Psoas muscle (tissue), 8 donors: ENCODE measurements around the gene KIAA1671. TPM values are rescaled to one million over a fixed set of nuclear protein-coding genes. Genes with fewer than 3 reads are reported as not detected.

Experiments used
- ATAC-seq, 4 donors: fragments of 200-7000 bp; cut with Tn5 transposase; one replicate each; pipeline ENCODE4 v1.9.1; 2020; ENCODE audit warnings: moderate library complexity in 3 of 4, mild to moderate bottlenecking in 2 of 4
- DNase-seq, 2 donors: peaks; one replicate each; pipeline ENCODE4 v3.0.0-alpha.2; 2020
- H3K27ac ChIP-seq: fragments of 200-600 bp; one replicate; pipeline ENCODE4 v1.8.0; 2022
- H3K27me3 ChIP-seq, 3 donors: fragments of 200-600 bp in 1 of 3; one replicate each; pipeline versions ENCODE4 v1.6.1 to v1.8.0; 2013 to 2022; ENCODE audit warnings: low read length in 2 of 3, mild to moderate bottlenecking in 2 of 3, moderate library complexity in 1 of 3; ENCODE audit not compliant: insufficient read depth in 3 of 3
- H3K36me3 ChIP-seq, 2 donors: fragments of 200-600 bp in 1 of 2; one replicate each; pipeline versions ENCODE4 v1.6.1 to v1.8.0; 2013 to 2022; ENCODE audit warnings: low read depth in 1 of 2, mild to moderate bottlenecking in 1 of 2, moderate library complexity in 1 of 2; ENCODE audit not compliant: insufficient read depth in 1 of 2
- H3K4me1 ChIP-seq: fragments of 200-600 bp; one replicate; pipeline ENCODE4 v1.8.0; 2022
- H3K4me3 ChIP-seq: fragments of 200-600 bp; one replicate; pipeline ENCODE4 v1.8.0; 2022; ENCODE audit warnings: mild to moderate bottlenecking
- H3K9me3 ChIP-seq: fragments of 200-600 bp; one replicate; pipeline ENCODE4 v1.8.0; 2022
- WGBS, 3 donors: extraction: QIAGEN DNeasy Blood & Tissue Kit; methylation state at CpG; one replicate each; pipeline versions ENCODE4 v1.1.6 to v1.1.7; 2013; 5-methylcytosine and 5-hydroxymethylcytosine counted together
- intact Hi-C, 2 donors: fragments of 100-400 bp; cut with DNase I; formaldehyde crosslinking; loops; one replicate each; pipeline versions ENCODE4 v1.11.0 to v1.14.2; 2022
- polyA plus RNA-seq, 3 donors: library from polyadenylated mRNA; stranded (reverse); fragments of 200-250 nt; gene quantifications; one replicate each; pipeline ENCODE4 v1.2.3, GENCODE V29; 2013
- total RNA-seq, 4 donors: library from RNA; stranded (reverse); fragmentation: NEBNext Ultra II Directional in 2 of 4; extraction: Animal tissue kit (Norgen Biotek cat#: 25700) in 2 of 4; gene quantifications; one replicate each; pipeline versions ENCODE4 v1.2.1 to v1.2.4, GENCODE V29; 2021 to 2023
- TF ChIP-seq, protein P1 (sequence below): fragments of 200-600 bp; IDR thresholded peaks from one replicate; pipeline ENCODE4 v1.8.0; 2022; ENCODE audit warnings: antibody characterized with exemption
- donor health status: healthy with polysubstance abuse.
- donor health status: DM: no; HTN: no; CAD: no; lungs with moderate emphysema.
- donor health status: Bipolar disorder and iron deficiency.
- donor health status: healthy.
- donor health status: DM: yes; HTN: yes; CAD: no.
- donor health status: DM: no; HTN: no; CAD: no.
- donor health status: DM: no; HTN: no; CAD: no.
- donor health status: DM: yes; HTN: yes; CAD: no.

Gene KIAA1671
- total and polyA plus RNA-seq, 7 donors, result 1.9 to 56.9 (median 15.8) TPM

DNA sequence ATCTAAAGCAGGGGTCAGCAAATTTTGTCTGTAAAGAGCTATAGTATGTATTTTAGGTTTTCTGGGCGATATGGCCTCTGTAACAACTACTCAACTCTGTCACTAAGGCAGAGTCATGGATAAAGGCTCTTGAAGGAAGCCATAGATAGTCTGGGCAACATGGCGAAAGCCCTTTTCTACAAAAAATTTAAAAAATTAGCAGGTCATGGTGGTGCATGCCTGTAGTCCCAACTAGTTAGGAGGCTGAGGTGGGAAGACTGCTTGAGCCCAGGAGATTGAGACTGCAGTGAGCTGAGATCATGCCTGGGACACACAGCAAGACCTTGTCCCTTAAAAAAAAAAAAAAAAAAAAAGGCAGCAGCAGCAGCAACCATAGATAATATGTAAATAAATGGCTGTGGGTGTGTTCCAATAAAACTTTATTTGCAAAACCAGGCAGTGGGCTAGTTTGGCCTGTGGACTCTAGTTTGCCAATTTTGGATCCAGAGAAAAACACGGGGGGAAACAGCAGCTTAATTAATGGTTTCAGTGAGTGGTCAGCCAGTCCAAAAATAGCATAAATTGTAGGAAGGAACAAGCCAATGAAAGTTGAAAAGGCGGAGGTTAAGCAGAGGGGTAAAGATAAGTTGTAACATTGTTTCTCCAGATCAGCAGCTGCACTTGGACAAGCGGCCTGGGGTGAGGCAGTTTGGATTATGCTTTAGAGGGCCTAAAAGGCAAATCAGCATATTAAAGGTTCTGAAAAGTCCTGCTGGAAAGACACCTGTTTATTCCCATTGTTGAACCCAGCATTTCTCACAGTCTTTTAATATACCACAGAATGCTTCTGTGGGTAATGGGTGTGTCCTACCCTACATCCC lies 62.6 kb downstream of the KIAA1671 start:
- H3K4me1 ChIP-seq, result peaks cover 5% of the 10 kb centered on the region
- TF ChIP-seq, protein P1, sequence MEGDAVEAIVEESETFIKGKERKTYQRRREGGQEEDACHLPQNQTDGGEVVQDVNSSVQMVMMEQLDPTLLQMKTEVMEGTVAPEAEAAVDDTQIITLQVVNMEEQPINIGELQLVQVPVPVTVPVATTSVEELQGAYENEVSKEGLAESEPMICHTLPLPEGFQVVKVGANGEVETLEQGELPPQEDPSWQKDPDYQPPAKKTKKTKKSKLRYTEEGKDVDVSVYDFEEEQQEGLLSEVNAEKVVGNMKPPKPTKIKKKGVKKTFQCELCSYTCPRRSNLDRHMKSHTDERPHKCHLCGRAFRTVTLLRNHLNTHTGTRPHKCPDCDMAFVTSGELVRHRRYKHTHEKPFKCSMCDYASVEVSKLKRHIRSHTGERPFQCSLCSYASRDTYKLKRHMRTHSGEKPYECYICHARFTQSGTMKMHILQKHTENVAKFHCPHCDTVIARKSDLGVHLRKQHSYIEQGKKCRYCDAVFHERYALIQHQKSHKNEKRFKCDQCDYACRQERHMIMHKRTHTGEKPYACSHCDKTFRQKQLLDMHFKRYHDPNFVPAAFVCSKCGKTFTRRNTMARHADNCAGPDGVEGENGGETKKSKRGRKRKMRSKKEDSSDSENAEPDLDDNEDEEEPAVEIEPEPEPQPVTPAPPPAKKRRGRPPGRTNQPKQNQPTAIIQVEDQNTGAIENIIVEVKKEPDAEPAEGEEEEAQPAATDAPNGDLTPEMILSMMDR, result no peak
- WGBS, 3 donors, result 62 to 84% (median 80%) methylated on average over 5 of the region's 5 CpGs
- DNase-seq (no peak), ATAC-seq (no peak)
- peaks cover 0 to 3% (median 0%) of the 10 kb centered on the region in 3 donors for H3K27me3 ChIP-seq
- no peaks in the 10 kb centered on the region for H3K36me3 ChIP-seq
- no peak overlapping the region for H3K4me3 ChIP-seq
- no peak overlapping the region for H3K27ac ChIP-seq
- H3K9me3 ChIP-seq, result no peaks in the 10 kb centered on the region
- intact Hi-C loops, result no loop called here

DNA sequence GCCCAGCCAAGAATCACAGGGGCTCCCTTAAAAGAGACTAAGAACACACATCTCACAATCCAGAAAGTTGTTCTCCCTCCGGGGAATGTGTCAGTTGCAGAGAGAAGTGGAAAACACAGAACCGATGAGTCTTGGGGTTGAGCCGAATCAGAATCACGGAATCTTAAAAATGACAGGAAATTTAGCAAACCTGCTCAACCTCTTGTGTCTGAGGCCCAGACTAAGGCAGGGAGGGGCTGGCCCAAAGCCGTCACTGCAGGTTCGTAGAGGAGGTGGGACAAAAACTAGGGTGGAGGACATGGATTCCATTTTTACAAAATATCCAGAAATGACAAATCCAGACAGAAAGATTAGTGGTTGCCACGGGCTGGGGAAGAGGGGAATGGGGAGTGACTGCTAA lies 63.8 kb downstream of the KIAA1671 start:
- intact Hi-C loops, result loop anchor here in 1 of 2 donors (2.0 kb wide), 1 partner anchor 24 kb away; no protein-coding TSS in a partner anchor
- WGBS, 3 donors, result 79 to 87% (median 86%) methylated on average over 7 of the region's 7 CpGs
- Histone ChIP-seq H3K27me3 (peaks cover 0 to 7% (median 2%) of the 10 kb centered on the region in 3 donors), H3K27ac (no peak overlapping the region), H3K9me3 (no peaks in the 10 kb centered on the region), H3K4me1 (peaks cover 5% of the 10 kb centered on the region), H3K36me3 (no peaks in the 10 kb centered on the region), H3K4me3 (no peak overlapping the region)
- no peak for ATAC-seq
- DNase-seq, result no peak
- TF ChIP-seq, protein P1, result no peak

DNA sequence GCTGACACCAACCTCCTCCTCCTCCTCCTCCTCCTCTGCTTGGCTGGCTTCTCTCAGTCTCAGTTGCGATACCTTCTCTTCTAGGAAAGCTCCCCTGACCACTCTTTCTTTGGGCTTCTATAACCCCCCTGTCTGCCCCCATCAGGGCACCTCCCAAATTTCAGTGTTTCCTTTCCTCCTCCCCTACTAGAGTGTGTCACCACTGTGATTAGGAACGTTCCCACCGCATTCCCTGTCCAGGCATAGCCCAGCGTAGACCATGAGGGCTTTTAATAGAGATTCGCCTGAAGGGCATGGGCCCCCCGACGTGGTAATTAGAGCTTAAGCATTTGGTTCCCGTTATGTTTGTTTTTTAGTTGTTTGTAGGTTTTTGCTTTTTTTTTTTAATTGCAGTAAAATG lies 65.5 kb downstream of the KIAA1671 start:
- TF ChIP-seq, protein P1, result no peak
- intact Hi-C loops, result no loop called here
- DNase-seq (no peak), ATAC-seq (no peak)
- Histone ChIP-seq H3K4me1 (no peaks in the 10 kb centered on the region), H3K4me3 (no peak overlapping the region), H3K27ac (no peak overlapping the region), H3K9me3 (no peaks in the 10 kb centered on the region), H3K27me3 (peaks cover 0 to 9% (median 2%) of the 10 kb centered on the region in 3 donors), H3K36me3 (no peaks in the 10 kb centered on the region)
- WGBS, 3 donors, result 71 to 88% (median 78%) methylated on average over 8 of the region's 8 CpGs

DNA sequence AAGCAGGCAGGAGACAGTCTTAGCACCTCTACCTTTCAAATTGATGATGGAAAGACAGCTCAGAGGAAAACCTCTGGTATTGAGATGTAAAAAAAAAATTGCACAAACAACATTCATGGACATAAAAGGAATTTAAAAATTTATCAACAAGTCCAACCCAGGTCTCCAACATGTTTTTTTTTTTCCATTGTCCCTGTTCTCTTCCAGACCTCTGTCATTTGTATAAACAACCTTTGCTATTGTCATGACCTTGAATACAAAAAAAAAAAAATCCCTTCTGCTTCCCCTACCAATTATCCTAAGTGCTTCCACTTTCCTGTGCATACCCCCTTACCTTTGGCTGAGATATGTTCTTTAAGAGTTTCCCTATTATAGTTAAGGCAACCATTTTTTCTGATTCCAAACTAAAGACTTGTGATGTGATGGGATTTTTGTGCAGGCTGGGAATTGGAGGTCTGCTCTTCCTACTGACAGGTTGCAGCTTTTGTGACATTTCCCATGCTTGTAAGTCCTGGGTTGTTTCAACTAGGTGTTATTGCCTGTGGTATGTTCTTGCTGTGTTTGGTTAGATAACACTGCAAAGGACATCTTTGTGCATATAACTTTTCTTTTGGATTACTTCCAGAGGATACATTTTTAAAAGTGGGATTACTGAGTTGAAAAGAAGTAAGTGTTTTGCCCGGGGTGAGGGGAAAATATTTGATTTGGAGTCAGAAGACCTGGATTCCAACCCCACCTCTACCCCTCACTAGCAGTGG lies 67.1 kb downstream of the KIAA1671 start:
- ATAC-seq (no peak), DNase-seq (no peak)
- H3K4me1 ChIP-seq, result no peaks in the 10 kb centered on the region
- TF ChIP-seq, protein P1, result no peak
- no peak overlapping the region for H3K27ac ChIP-seq
- H3K4me3 ChIP-seq, result no peak overlapping the region
- WGBS, 3 donors, result 66 to 68% (median 68%) methylated on average over 1 of the region's 1 CpG
- no peaks in the 10 kb centered on the region for H3K9me3 ChIP-seq
- H3K27me3 ChIP-seq, result peaks cover 0 to 9% (median 2%) of the 10 kb centered on the region in 3 donors
- intact Hi-C loops, result loop anchor here in 1 of 2 donors (5.0 kb wide), 1 partner anchor 32 kb away; no protein-coding TSS in a partner anchor
- H3K36me3 ChIP-seq, result no peaks in the 10 kb centered on the region
